ENCODE measurements around the gene CYP19A1. TPM values are rescaled to one million over a fixed set of nuclear protein-coding genes. Genes with fewer than 3 reads are reported as not detected.

Gene CYP19A1
- total and polyA plus RNA-seq, 8 donors: 0.09 to 2.5 (median 0.28) TPM; not detected in 1

DNA sequence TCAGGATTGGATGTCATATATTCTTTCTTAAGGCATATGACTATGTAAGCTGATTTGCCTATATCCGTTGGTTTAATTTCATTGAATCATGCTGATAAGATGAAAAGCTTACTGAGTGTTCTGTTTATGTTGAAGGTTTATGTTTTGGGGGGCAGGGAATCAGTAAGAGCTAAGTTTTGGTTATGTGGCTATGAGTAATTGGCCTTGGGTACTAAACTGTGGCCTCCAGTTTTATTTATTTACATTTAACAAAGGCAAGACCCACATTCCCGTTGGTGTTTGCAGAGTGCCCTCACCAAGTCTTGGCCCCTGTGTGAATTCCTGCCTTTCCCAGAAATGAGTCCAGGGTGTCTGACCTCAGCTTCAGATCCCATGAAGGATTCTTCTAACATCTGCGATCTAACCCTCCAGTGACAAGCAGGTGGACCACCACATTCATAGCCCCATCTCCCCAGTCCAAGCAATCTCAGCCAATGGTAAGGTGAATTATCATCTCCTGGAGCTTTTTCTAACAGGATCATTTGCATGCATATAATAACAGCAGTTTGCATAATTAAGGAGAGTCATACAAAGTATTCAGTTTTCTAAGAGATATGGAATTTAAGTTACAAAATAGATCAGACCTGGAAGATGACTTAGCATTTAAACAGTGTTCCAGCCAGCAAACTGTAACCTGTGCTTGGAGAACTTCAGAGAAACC, 30.5 kb upstream of the CYP19A1 start:
- Histone ChIP-seq H3K27me3 (no peaks in the 10 kb centered on the region), H3K27ac (no peak overlapping the region), H3K4me3 (no peak overlapping the region), H3K9me3 (no peaks in the 10 kb centered on the region), H3K4me1 (no peaks in the 10 kb centered on the region), H3K36me3 (no peaks in the 10 kb centered on the region)
- 68 to 77% methylated on average over 3 of the region's 3 CpGs for WGBS, 2 donors
- intact Hi-C loops (cut with DNase I): no loop called here
- FAIRE-seq: no peak
- ATAC-seq: no peak
- no peak for DNase-seq
- TF ChIP-seq, protein P1, sequence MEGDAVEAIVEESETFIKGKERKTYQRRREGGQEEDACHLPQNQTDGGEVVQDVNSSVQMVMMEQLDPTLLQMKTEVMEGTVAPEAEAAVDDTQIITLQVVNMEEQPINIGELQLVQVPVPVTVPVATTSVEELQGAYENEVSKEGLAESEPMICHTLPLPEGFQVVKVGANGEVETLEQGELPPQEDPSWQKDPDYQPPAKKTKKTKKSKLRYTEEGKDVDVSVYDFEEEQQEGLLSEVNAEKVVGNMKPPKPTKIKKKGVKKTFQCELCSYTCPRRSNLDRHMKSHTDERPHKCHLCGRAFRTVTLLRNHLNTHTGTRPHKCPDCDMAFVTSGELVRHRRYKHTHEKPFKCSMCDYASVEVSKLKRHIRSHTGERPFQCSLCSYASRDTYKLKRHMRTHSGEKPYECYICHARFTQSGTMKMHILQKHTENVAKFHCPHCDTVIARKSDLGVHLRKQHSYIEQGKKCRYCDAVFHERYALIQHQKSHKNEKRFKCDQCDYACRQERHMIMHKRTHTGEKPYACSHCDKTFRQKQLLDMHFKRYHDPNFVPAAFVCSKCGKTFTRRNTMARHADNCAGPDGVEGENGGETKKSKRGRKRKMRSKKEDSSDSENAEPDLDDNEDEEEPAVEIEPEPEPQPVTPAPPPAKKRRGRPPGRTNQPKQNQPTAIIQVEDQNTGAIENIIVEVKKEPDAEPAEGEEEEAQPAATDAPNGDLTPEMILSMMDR (IDR thresholded peaks at IDR 0.05): no peak

DNA sequence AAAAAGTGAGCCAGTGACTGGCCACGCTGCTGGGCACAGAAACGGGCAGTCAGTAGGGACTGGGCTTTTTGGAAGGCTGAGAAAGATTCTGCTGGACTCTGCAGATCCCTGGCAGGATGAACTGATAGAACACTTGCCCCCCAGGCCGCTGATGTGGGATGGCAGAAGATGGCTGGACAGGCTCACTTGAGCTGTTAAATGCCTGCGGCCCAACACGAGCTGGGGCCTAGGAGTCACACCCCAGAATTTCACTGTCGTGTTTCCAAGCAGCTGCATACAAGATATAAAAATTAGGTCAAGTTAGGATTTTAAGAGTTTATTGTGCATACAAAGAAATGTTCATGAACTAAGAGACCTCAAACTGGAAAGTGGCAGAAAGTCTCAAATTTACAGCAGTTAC, 29.9 kb upstream of the CYP19A1 start:
- 85 to 88% methylated on average over 6 of the region's 6 CpGs for WGBS, 2 donors
- no peak for FAIRE-seq
- Histone ChIP-seq H3K36me3 (no peaks in the 10 kb centered on the region), H3K9me3 (no peaks in the 10 kb centered on the region), H3K27me3 (no peaks in the 10 kb centered on the region), H3K27ac (no peak overlapping the region), H3K4me3 (no peak overlapping the region), H3K4me1 (no peaks in the 10 kb centered on the region)
- no peak for DNase-seq
- intact Hi-C loops (cut with DNase I): no loop called here
- no peak for ATAC-seq
- TF ChIP-seq, protein P1 (IDR thresholded peaks at IDR 0.05): no peak

DNA sequence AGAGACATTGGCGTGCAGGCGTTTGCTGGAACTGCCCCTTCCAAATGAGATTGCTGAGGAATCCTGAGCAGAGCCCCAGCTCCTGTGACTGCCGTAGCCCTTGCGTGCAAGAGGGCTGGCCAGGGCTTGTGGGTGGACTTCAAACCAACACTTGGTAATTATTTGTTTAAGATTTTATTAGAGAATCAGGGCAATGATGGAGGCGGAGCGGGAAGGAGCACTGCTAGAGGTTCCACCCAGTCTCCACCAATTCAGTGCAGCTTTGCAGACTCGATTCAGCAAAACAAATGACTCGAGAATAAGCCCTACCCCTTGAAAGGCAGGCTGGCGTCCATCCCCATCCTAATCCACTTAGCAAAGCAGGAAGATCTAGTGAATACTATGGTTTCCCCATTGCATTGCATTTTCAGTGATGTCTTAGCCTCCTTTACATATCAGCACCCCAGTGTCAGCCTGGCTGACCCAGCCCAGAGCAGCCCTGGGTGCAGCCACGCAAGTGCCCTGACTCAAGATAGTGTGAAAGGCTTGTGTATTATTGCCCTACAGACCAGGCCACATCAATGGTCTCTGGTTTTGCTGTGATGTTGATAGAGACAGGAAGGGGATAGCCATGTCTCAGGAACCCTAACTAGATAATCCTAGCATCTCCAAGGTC, 29.1 kb upstream of the CYP19A1 start:
- H3K9me3 ChIP-seq: no peaks in the 10 kb centered on the region
- FAIRE-seq: no peak
- TF ChIP-seq, protein P1 (IDR thresholded peaks at IDR 0.05): no peak
- no peak overlapping the region for H3K27ac ChIP-seq
- intact Hi-C loops (cut with DNase I): no loop called here
- H3K36me3 ChIP-seq: no peaks in the 10 kb centered on the region
- H3K4me1 ChIP-seq: no peaks in the 10 kb centered on the region
- H3K27me3 ChIP-seq: no peaks in the 10 kb centered on the region
- 83 to 84% methylated on average over 10 of the region's 10 CpGs for WGBS, 2 donors
- H3K4me3 ChIP-seq: no peak overlapping the region
- DNase-seq: no peak
- ATAC-seq: peak in 1 of 4 donors; percentile 30

DNA sequence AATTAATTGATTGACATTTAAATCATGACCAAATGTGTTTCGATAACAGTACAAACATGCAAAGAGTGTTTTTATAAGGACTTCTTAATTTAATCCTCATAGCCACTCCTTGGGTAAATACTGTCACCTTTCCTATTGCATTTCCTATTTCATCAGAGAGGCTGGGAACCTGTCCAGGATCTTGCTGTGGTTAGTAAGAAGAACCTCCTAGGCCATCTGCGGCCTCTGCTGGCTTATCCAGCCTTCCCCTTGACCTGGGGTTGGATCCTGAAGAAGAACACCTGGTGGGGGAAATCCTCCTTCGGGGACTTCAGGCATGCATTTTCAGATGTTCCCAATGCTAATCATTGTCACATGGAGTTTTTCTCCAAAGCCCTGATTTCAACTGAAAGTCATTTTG, 28.5 kb upstream of the CYP19A1 start:
- no peak overlapping the region for H3K27ac ChIP-seq
- intact Hi-C loops (cut with DNase I): no loop called here

More for the DNA sequence above, 28.5 kb upstream of the CYP19A1 start:
- Histone ChIP-seq H3K4me1 (no peaks in the 10 kb centered on the region), H3K27me3 (no peaks in the 10 kb centered on the region), H3K4me3 (no peak overlapping the region), H3K9me3 (no peaks in the 10 kb centered on the region), H3K36me3 (no peaks in the 10 kb centered on the region)
- TF ChIP-seq, protein P1 (IDR thresholded peaks at IDR 0.05): no peak
- ATAC-seq: peak; percentile 63 to 82 (median 76)
- FAIRE-seq: no peak
- WGBS, 2 donors: 41 to 43% methylated on average over 3 of the region's 3 CpGs
- peak in 3 of 6 donors; percentile 25 to 40 (median 37) for DNase-seq
